OCI-M2 (cell line): Measurements from ENCODE around the gene CCDC33.

Source experiments
- DNase-seq: peaks from one replicate; lab custom pipeline; 2025; ENCODE audit not compliant: unreplicated experiment; lab: John Stamatoyannopoulos, UW

CCDC33 gene

DNA sequence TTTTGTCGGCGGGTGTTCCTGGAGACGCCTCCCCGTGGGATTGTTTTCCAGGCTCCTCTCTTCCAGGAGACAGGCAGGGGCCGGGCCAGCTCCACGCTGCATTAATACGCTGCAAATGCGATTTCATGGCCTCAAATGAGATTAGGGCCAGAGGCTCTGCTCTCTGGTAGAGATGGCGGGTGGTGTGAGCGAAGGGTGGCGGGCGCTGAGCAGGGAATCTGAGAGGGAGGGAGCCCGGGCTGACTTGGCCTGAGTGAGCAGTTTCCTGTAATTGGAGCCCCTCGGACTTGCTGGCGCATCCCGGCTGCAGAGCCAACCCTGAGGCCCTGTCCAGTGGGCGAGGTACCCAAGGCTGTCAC is 7.4 kb upstream of the CCDC33 start:
- DNase-seq, result no peak

DNA sequence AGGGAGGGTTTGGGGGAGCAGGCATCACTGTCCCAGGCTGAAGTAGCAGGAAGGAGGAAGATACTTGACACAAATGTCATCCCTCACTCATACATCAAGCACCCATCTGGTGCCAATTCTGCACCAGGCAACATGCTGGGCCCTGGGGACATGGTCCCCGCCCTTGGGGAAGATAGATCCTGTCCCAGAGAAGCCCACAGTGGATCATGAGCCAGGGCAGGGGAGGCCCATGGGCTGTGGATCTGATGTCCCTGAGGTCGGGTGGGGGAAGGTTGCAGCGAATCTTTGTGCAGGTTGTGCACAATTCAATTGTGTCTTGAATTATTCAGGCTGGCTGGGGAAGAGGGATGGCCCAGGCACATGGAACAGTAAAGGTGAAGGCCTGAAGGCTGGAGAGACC is 6.4 kb upstream of the CCDC33 start:
- no peak for DNase-seq

DNA sequence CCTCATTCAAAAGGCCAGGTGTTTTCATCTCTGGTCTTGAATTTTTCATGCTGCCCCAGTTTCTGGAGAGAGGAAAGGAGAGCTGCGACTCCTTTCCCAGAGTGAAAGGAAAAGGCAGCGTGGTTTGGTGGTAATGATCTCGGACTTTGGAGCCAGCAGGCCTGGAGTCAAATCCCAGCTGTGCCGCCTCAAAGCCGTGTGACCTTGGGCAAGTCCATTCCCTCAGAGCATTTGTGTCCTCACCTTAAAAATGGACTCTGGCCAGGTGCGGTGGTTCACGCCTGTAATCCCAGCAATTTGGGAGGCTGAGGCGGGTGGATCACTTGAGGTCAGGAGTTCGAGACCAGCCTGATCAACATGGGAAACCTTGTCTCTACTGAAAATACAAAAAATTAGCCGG is 4.7 kb upstream of the CCDC33 start:
- DNase-seq, result no peak

DNA sequence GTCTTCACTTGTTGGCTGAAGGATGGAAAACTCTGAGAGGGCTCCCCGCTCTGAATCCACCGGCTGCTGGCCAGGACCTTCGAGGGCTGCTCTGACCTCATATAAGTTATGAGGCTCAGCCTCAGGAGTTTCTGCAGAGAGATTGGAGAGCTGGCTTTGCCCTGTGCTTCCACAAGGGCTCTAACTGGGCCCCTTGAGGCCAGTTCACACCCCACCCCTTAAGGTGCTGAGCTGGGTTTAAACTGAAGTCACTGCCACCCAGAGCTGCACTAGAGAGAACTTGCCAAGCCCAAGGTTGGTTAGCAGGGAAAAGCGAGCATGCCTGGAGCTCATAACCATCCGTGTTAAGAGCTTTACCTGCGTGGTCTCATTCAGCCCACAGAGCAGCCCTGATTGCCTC is 2.8 kb upstream of the CCDC33 start:
- no peak for DNase-seq

DNA sequence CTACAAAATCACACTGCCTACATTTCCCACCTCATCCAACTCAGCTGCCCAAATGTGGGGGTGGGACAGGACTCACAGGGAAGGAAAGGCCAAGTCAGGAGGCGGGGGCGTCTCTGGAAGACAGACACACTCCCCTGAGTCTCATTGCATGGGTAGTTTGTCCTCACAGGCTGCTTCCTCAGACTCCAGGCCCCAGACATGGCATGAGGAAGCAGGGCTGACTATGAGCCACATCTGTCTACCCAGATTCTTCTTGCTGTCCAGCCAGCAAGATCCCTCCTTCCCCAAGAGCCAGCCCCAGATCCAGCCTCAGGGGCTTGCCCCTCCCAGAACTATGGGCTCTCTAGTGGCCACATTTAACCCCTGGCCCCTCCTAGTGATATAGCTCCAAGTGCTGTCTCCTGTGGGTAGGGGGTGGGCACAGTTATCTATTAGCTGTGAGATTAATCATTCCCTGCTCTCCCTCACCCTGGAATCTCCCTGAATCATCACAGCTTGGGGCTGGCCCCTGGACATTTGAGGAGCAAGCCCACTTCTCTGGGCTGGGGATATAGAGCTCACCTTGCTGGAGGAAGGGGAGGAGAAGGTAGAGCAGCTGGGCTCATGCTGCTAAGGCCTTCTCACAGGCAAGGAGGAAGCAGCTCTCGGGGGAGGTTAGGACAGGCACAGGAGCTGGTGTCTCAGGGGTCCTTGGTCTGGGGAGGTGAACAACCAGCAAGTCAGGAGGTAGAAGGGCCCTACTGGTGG is 2.1 kb upstream of the CCDC33 start:
- DNase-seq, result no peak

DNA sequence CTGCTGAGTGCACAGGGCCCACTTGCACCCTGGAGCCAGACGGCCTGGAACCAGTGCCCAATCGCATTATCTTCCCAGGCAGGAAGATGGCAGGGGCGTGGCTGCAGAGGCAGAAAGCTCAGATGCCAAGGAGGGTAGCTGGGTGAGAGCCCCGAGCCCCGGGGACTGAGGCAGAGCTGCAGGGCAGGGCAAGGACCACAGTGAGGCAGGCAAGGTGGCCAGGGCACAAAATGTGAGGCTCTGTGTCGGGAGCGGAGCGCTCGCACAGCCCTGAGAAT is 1.6 kb upstream of the CCDC33 start:
- DNase-seq, result no peak

DNA sequence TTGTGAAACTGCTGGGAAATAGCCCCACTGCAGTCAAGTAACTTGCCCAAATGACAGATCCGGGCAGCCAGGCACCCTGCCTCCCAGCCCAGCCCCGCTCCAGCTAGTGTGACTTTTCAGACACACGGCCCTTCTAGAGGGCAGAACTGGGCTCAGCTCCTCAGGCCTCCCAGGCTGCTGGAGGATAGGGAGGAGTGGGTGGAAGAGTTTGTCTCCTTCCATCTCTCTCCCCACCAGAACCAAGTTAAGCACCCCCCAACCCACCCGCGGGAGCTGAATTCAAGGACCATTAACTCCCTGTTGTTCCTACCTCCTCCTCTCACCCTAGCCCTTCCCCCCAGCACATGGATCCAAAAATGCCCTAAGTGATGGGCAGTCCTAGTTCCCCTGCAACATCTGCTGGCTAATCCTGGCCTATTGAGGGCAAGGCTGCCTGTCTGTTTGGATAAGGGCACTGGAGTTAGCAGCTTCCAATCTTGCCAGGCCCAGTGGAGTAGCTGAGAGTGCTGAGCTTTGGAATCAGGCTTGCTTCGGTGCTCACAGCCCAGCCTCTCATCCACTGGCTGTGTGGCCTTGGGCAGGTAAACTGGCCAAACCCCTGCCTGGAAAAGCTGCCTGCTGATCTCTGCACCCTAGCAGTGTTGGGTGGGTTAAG is 3.1 kb downstream of the CCDC33 start:
- DNase-seq, result no peak

DNA sequence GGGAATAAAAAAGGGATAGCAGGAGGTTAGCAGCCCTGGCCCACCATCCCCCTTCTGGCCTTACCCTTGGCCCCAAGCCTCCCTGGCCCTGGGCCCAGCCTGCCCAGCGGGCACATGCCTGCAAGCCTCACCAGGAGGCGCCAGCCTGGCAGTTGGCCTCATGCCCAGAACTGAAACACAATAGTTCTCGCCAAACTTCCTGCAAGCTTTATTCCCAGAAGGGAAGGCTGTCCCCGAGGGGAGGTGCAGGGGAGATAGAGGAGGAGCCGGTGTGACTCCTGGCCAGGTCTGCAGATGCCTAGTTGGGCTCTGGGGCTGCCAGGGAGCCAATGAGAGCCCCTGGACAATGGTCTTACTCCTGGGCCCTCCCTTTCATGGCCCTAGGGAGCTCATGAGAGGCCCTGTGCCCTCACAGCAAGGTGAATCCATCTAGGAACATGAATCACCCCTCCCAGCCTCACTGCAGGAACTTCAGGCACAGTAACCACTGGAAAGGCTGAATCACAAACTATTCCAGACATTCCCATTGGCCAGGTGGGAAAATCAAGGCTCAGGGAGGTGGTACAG is 4.0 kb downstream of the CCDC33 start:
- no peak for DNase-seq

DNA sequence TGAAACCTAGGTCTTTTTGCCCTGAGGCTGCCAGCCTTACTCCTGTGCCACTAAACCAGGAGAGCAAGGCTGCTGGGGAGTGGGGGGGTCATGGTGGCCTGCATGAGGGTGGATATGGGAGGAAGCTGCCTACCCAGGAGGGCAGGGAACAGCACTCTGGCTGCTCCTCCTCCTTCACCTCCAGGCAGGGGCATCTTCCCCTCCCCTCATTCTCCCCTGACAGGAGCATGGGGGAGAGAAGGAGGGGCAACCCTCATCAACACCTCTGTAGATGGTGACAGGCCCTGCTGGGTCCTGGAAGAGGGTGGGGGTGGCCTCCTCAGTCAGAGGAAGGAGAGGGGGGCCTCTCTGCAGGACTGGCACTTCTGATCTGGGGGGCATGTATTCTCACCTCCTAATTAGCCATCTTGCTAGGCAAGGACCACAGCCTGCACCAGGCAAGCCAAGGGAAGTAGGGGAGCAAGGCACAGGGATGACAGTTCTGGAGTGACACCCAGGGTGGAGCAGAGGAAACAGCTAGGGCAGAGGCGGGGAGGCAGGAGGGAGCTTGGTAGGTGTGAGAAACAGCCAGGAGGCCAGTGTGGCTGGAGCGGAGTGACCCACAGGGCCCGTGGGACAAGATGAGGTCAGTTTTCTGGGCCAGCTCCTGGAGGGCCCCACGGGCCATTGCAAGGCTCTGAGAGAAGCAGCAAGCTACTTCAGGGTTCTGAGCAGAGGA is 4.9 kb downstream of the CCDC33 start:
- DNase-seq, result no peak

DNA sequence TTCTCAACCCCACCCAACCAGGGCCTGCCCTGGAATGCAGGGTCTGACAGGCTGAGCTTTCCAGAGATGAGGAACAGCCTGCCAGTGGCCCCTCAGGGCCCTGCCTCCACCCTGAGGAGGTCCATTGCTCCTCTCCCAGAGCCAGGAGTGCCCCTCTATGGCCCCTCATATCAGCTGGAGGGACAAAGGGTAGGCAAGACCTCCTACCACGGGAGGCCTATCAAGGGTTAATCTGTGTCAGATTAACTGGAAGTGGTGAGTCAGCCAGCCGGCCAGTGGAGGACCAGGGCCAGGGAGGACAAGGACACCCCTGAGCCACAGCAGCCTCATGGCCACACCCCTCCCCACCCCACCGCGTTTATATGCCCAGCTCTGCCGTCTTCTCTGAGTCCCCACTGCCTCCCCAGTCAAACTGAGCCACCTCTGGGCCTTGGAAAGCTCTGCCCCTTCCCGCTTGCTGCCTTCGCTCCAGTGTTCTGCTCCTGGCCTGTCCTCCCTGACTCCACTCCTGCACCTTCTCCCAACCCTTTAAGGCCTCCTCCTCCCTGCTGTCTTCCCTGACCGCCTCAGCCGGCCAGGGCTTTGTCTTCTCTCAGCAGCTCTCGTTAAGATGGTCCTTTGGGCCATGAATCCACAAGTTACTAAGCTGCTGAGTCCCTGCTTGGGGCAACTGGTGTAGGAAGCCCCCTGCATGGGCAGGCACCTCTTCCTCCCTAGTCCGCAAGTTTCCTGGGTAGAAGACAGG is 6.5 kb downstream of the CCDC33 start:
- no peak for DNase-seq

DNA sequence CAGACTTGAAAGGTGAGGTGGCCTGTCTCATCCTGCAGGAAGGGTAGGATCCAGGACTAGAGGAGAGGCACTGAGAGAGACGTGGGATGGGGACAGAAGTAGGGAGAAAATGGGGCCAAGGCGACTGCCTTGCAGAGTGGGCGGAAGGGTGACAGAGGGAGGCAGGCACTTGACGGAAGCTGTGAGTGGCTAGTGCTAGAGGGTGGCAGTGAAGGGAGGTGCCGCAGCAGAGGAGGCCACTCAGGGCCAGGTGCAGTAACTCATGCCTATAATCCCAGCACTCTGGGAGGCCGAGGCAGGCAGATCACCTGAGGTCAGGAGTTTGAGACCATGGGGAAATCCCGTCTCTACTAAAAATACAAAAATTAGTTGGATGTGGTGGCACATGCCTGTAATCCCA is 7.3 kb downstream of the CCDC33 start:
- no peak for DNase-seq

DNA sequence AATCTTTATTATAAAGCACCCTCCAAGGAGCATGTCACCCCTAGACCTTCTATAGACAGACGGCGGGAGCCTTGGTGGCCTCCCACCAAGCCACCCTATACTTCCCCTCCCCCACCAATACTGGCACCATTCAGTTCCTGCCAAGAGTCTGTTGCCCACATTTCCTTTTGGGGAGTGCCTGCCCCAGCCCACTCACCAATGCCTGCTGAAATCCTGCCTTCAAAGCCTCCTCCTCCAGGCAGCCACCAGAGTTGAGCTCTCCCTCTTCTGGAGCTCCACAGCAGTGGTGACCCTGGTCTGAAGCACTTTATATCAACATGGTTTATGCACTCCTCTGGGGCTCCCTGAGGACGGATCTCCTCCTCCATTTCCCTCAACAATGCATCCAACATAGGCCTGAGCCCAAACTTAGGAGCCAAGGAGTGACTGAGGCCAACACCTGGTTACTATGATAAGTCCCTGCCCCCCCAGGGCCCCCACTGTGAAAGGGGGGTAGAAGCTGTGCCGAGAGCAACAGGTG is 8.8 kb downstream of the CCDC33 start:
- DNase-seq, result no peak

DNA sequence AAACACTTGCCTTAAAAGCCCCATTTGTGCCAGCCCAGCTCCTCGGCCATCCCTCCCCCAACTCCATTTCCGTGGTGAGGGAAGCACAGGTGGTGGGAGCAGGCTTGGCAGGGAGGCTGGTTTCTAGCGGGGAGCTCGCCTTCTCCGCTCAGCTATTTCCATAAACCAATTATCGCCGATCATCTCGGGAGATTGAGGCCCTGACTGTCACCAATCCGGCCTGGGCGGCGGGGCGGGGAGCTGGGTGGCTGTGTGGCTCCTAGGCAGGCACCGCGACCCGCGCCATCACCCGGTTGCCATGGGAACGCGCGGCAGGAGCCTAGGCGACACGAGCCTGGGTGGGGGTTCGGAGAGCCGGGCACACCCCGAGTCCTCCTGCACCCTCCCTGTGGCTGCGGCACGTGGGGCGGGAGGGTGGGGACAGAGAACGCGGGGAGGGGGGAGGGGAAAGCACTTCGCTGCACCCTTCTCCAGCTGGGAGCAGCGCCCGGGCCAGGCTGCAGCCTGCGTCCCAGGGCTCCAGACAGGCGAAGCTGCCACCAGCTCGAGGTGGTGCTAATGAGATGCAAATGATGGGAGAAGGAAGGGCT is 9.3 kb downstream of the CCDC33 start:
- no peak for DNase-seq

DNA sequence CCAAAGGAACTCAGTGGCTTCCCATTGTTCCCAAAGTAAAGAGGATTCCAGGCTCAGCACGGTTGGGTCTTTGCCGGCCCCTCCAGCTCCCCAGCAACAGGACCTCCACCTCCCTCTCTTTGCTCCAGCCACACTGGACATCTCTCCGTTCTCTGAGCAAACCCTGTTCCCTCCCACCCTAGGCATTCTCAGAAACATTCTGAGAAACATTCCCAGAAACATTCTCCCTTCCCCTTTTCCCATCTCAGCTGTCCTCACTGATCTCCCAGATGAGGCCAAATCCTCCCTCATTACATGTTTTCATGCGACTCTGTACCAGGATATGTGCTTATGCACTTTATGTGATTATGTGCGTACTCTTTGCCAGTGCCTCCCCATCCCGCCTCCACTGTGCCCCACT is 14.1 kb downstream of the CCDC33 start:
- DNase-seq, result no peak

DNA sequence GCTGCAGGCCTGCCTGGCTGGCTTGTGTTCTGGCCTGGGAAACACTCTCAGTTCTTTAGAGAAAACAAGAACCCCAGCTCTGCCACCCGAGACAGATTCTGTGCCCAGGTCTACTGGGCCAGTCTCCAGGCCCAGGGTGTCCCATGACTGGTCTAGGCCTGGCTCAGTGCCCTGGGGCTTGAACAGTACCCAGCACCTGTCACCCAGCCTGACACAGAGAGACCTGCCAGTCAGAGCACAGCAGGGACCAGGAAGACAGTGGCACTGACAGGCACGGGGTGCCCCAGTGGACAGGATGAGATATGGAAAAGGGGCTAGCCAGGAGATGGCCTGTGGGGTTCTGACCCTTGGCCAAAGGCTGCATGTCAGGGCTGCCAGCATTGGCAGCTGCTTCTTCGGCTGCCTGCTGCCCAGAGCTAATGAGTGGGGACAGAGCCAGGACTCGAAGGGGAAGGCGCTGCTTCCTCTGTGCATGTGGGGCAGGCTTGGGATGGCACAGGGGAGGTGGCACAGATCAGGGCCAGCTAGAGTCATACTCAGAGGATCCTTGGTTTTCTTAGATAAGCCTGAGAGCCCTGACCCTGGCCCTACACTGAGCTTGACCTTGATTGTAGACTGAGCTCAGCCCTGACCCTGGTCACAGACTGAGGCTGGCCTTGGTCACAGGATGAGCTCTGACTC is 15.1 kb downstream of the CCDC33 start:
- DNase-seq, result no peak

DNA sequence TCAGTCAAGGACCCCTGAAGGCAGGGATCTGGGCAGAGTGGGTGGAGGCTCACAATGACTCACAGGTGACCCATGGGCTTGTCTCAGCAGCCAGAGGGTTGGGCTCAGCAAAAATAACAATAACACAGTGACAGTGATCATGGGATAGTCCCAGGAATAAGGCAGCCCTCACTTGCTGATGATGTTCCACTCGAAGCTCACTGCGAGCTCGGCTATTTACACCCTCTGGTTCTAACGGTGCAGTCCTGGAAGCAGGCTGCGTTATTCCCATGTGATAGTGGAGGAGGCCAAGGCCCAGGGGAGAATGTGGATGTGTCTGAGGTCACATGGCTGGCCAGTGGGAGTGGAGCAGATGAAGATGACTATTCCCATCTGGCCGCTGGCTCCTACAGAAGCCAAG is 16.2 kb downstream of the CCDC33 start:
- DNase-seq, result no peak

DNA sequence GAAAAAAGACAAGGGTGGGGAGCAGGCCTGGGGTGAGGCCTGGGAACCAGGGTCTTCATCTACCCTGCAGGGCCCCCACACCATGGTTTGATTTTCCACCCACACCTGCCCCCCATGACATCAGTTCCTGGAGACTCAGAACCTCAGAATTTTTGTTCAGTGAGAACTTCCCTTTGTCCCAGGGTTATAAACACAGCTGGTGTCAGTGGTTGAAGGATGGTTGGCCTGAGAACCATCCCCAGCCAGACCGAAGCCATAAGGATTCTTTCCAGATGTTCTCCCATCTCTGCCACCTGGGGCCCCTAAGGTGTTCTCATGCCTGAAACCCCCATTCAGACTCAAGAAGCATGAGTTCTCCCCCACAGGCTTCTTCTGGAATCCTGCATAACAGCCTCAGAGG is 16.6 kb downstream of the CCDC33 start:
- DNase-seq, result no peak

DNA sequence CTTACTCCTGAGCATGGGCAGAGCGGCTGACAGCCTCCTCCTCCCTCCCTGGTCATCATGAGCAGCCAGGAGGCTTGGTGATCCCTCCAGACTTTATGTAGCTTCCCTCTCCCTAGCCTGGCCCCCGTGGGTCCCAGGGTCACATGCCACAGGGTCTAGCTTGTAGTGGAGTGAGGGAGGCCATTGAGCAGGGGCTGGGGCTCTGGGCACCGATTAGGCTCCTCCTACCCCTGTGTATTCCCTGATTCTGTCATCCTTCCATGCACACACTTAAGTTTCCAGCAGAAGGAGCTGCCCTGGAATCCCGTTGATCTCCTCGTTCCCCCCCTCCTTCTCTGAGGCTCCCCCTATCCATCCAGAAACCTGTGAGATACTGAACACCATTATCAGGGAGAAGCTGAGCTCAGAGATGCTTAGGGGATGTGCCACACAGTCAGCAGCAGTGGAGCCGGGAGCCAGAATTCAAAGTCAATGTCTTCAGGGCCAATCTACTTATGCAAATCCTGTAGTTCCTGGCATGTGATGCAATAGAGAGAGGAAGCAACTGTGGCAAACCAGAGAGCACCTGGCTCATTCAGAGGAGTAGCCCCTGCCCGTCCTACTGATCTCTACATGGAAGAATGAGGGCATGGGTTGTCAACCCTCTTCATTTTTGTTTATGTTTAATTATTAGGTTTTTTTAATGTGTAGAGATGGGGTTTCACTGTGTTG is 17.2 kb downstream of the CCDC33 start:
- DNase-seq, result no peak

DNA sequence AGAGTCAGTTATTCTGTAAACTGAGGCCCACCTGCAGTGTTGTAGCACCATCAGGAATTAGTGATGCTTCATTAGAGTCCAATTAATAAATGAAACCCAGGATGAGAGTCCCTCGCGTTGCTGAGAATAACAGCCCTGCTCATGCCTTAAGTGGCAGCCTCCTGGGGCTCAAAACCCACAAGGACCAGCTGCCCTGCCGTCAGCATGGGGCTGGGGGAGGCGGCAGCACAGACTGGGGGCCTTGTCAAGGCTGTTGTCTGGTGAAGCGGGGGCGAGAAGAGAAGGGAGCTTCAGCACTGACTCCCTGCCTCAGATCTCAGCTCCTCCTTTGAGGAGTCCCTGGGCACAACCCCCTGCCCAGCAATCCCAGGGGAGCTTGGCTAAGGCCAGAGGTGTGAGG is 21.0 kb downstream of the CCDC33 start:
- DNase-seq, result no peak

DNA sequence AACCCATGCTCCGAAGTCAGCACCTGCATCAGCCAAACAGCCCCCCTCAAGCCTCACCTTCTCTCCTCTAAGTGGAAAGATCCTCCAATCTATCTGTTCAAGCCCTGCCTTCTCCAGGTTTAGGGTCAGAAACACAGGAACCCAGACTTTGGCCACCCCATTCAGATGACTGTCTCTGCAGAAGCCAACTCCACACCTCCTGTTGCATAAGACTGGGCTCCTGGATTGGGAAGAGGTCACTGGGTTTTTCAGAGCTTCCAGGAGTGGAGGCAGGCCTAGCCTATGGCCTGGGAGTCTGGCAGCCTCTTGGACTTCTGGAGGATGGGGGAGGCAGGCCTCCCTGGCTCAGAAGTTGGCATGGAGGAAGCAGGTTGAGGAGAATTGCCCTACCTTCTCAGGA is 21.5 kb downstream of the CCDC33 start:
- no peak for DNase-seq
